Body of pancreas (tissue), 4 donors: ENCODE results near the gene LSM3.

ENCODE experiments used
- CTCF ChIP-seq, 7 experiments: fragments of 450-650 bp in 4 of 7; fragments of 200-600 bp in 3 of 7; sonication (generic) in 3 of 7; IDR thresholded peaks; one replicate each; pipeline ENCODE4 v1.5.1; 2016 to 2019; ENCODE audit warnings: antibody characterized with exemption in 7 of 7
- POLR2A ChIP-seq, 3 donors: fragments of 450-650 bp; IDR thresholded peaks; one replicate each; pipeline ENCODE4 v1.6.1; 2016; ENCODE audit warnings: antibody characterized with exemption in 3 of 3, mild to moderate bottlenecking in 2 of 3

- TF ChIP-seq CTCF (IDR thresholded peaks at IDR 0.05) (no peak), POLR2A (IDR thresholded peaks at IDR 0.05) (no peak)
Measured at GRCh38 chr3:14152233-14152962, 26.2 kb upstream of the LSM3 start.
